ENCODE results near the gene KLHL14.

DNA sequence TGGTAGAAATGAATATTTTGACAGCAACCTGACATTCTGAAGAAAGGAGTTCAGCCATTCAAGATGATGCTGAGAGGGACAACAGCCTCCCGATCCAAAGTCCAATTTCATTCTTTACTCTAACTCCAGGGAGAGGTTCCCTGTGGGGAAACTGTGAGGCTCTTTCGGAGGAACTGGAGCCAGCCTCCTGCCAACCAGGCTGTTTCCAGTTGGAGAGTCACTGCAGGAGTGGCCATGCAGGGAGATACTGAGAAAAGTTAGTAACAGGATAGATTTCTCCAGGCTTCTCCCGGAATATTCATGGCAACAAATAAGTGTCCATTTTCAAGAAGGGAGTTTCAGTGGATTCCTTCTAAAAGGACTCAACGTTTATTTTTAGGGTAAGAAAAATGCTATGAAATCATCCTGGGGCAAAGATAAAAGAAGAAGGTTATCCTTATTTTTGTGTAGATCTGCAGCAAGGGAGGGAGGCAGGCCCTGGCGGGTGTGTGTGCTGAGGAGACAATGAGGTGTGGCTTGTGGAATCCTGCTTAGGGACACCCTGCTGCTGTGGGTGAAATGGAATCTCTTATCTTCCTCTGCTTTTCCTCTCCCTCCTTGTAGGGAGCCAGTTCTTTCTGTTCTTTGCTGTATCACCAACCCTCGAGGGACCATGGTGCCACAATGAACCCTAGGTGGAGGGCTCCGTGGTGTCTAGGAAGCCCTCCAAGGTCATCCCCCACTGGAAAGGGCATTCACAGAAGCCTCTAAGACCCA, 18.1 kb downstream of the KLHL14 start:
- TF ChIP-seq, protein P1, sequence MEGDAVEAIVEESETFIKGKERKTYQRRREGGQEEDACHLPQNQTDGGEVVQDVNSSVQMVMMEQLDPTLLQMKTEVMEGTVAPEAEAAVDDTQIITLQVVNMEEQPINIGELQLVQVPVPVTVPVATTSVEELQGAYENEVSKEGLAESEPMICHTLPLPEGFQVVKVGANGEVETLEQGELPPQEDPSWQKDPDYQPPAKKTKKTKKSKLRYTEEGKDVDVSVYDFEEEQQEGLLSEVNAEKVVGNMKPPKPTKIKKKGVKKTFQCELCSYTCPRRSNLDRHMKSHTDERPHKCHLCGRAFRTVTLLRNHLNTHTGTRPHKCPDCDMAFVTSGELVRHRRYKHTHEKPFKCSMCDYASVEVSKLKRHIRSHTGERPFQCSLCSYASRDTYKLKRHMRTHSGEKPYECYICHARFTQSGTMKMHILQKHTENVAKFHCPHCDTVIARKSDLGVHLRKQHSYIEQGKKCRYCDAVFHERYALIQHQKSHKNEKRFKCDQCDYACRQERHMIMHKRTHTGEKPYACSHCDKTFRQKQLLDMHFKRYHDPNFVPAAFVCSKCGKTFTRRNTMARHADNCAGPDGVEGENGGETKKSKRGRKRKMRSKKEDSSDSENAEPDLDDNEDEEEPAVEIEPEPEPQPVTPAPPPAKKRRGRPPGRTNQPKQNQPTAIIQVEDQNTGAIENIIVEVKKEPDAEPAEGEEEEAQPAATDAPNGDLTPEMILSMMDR (IDR thresholded peaks at IDR 0.05) = no peak
- TF ChIP-seq EP300 (IDR thresholded peaks at IDR 0.05) (no peak), POLR2A (IDR thresholded peaks at IDR 0.05) (no peak)

All from ovary (tissue), 3 donors.